ENCODE measurements around the gene TTC39B.

- TF ChIP-seq EZH2phosphoT487 (IDR thresholded peaks at IDR 0.05) (no peak), CTCF (IDR thresholded peaks at IDR 0.05) (no peak), EZH2 (IDR thresholded peaks at IDR 0.05) (no peak)
Measured at GRCh38 chr9:15132091-15132490, 174.9 kb downstream of the TTC39B start.

Measured in neural progenitor cell (in vitro differentiated cells).